ENCODE measurements around the gene ASB18. TPM values are rescaled to one million over a fixed set of nuclear protein-coding genes. Genes with fewer than 3 reads are reported as not detected.

The ASB18 gene
- total and polyA plus RNA-seq, 2 experiments from 2014 or later: not detected

GRCh38 chr2:236294647-236295046, 30.4 kb upstream of the ASB18 start:
- H2AFZ ChIP-seq: no peak overlapping the region
- H3F3A ChIP-seq (replicated peaks; ENCODE audit: low read depth): no peaks in the 10 kb centered on the region
- H3K36me3 Mint-ChIP-seq (ENCODE audit: low read depth): no peaks in the 10 kb centered on the region
- no peak overlapping the region for H3K4me3 ChIP-seq
- DNase-seq (ENCODE audit: low spot score) (no peak), ATAC-seq (no peak)
- H3K9me2 ChIP-seq (ENCODE audit: insufficient read depth): peaks cover 5% of the 10 kb centered on the region; the same call in 1 of the 2 replicates
- no peaks in the 10 kb centered on the region for H3K27me3 ChIP-seq (ENCODE audit: insufficient read depth)
- H3K27me3 Mint-ChIP-seq (ENCODE audit: insufficient read depth, low read depth, poor library complexity): peaks cover 2% of the 10 kb centered on the region
- TF ChIP-seq CTCF (conservative IDR thresholded peaks at IDR 0.05; ENCODE audit: low read depth in 2 of 2) (no peak), EZH2phosphoT487 (IDR thresholded peaks at IDR 0.05; ENCODE audit: unreplicated experiment) (no peak), NANOG (IDR thresholded peaks at IDR 0.05; ENCODE audit: borderline replicate concordance) (no peak), ZNF462 (CRISPR knock-in tag; IDR thresholded peaks at IDR 0.05) (no peak), STAT1 (IDR thresholded peaks at IDR 0.05; ENCODE audit: unreplicated experiment) (no peak), POLR2AphosphoS5 (IDR thresholded peaks at IDR 0.05; ENCODE audit: low read depth) (no peak), CREB1 (CRISPR knock-in tag; IDR thresholded peaks at IDR 0.05; ENCODE audit: low read depth) (no peak), ETS1 (IDR thresholded peaks at IDR 0.05) (no peak), JUNB (IDR thresholded peaks at IDR 0.05; ENCODE audit: unreplicated experiment) (no peak), EZH2 (IDR thresholded peaks at IDR 0.05; ENCODE audit: low read depth, unreplicated experiment) (no peak), REST (IDR thresholded peaks at IDR 0.05; ENCODE audit: unreplicated experiment) (no peak), ZNF331 (CRISPR knock-in tag; IDR thresholded peaks at IDR 0.05; ENCODE audit: low read depth) (no peak), ZNF114 (CRISPR knock-in tag; IDR thresholded peaks at IDR 0.05) (no peak)
- no peaks in the 10 kb centered on the region for H3K4me1 ChIP-seq (ENCODE audit: insufficient read depth)
- H4K20me1 ChIP-seq (replicated peaks; ENCODE audit: insufficient read depth): no peaks in the 10 kb centered on the region
- H3K4me2 ChIP-seq: no peak overlapping the region
- H3K4me1 Mint-ChIP-seq: no peaks in the 10 kb centered on the region
- H3K27ac Mint-ChIP-seq: no peak overlapping the region
- H3K36me3 ChIP-seq (ENCODE audit: insufficient read depth): no peaks in the 10 kb centered on the region
- H3K27ac ChIP-seq (ENCODE audit: low read depth): no peak overlapping the region
- no peak overlapping the region for H3K4me3 Mint-ChIP-seq
- H3K9me3 Mint-ChIP-seq: no peaks in the 10 kb centered on the region
- no peaks in the 10 kb centered on the region for H3K79me2 ChIP-seq (replicated peaks; ENCODE audit: insufficient read depth)

Data from GM23338 (cell line).